GM19043 (cell line): ENCODE measurements around the gene ADAMTS10.
"Not testable (repeated sequence)": the region's sequence is repeated elsewhere in the genome, so short reads cannot be mapped to it uniquely, and the experiment has no call there.

ENCODE experiments used
- ATAC-seq: cut with Tn5 transposase; IDR thresholded peaks from one replicate; pipeline ENCODE4 v1.9.1; 2021; ENCODE audit warnings: low read depth; ENCODE audit not compliant: unreplicated experiment

Gene ADAMTS10

GRCh38 chr19:8610041-8610935, at the start of gene ADAMTS10:
ADAMTS10 (minus strand) TSS chr19:8610715; CDS start chr19:8605710, 5,005 bp downstream.
- ATAC-seq = no peak

GRCh38 chr19:8659905-8660304, 49.4 kb upstream of the ADAMTS10 start:
- ATAC-seq = no peak

GRCh38 chr19:8657869-8658268, 47.4 kb upstream of the ADAMTS10 start:
- no peak for ATAC-seq

GRCh38 chr19:8655340-8655709, 44.8 kb upstream of the ADAMTS10 start:
- ATAC-seq = no peak

DNA sequence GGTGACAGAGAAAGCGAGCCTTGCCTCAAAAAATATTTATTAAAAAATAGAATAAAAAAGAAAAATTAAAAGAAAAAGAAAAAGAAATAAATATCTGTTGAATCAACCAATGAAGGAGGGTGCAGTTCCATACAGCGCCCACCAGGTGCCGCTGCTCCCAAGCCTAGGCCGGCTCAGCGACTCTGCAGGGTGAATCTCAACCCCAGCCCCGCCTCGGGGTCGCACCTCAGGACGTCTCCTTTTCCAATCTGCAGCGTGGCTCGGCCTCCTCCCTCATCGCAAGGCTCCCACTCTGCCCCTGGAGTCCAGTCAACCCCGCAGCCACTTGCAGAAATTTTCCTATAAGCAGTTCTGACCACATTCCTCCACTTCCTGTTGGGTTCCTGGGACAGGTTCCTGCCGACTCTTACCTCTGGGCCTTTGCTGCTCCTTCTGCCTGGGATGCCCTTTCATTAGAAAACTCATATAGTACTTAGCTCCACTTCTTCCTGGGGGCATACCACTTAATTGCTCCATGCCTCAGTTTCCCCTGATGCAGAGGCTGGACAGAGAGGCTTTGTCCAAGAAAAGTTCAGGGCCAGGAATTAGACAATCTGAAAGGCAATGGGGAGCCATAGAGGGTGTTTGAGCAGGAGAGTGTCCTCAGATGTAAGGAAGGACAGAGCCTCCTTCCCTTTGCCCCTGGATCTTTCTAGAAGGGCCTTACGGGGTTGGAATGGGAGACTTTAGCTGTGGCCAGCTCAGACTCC, 44.2 kb upstream of the ADAMTS10 start:
- ATAC-seq = no peak

DNA sequence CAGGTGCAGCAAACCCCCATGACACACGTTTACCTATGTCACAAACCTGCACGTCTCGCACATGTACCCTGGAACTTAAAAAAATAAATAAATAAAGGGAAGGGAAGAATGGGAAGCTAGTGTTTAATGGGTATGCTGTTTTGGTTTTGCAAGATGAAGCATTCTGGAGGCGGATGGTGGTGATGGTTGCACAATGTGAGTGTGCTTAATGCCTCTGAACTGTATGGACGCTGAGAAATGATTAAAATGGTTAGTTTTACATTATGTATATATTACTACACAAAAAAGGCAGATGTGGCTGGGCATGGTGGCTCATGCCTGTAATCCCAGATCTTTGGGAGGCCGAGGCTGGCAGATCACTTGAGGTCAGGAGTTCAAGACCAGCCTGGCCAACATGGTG, 37.7 kb upstream of the ADAMTS10 start:
- no peak for ATAC-seq

DNA sequence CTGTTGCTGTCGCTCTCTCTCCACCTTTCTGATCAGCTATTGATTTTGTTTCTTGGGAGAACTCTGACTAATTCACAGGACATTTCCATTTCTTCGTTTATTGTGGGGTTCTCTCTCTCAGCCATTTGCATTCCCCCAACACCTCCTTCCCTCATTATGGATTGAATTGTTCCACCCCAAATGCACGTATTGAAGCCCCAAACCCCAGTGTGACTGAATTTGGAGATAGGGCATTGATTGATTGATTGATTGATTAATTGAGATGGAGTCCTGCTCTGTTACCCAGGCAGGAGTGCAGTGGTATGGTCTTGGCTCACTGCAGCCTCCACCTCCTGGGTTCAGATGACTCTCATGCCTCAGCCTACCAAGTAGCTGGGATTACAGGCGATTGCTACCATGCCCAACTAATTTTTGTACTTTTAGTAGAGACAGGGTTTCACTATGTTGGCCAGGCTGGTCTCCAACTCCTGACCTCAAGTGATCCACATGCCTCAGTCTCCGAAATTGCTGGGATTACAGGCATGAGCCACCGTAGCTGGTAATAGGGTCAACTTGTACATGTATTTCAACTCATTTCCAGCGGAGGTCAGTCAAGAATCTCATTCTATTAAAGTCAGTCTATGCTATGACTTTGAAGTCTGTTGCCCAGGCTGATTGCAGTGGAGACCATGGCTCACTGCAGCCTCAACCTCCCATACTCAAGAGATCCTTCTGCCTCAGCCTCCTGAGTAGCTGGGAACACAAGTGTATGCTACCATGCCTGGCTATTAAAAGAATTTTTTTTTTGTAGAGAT, 33.5 kb upstream of the ADAMTS10 start:
- ATAC-seq = no peak

GRCh38 chr19:8642561-8642960, 32.0 kb upstream of the ADAMTS10 start:
- no peak for ATAC-seq

GRCh38 chr19:8641908-8642547, 31.5 kb upstream of the ADAMTS10 start:
- ATAC-seq = no peak

DNA sequence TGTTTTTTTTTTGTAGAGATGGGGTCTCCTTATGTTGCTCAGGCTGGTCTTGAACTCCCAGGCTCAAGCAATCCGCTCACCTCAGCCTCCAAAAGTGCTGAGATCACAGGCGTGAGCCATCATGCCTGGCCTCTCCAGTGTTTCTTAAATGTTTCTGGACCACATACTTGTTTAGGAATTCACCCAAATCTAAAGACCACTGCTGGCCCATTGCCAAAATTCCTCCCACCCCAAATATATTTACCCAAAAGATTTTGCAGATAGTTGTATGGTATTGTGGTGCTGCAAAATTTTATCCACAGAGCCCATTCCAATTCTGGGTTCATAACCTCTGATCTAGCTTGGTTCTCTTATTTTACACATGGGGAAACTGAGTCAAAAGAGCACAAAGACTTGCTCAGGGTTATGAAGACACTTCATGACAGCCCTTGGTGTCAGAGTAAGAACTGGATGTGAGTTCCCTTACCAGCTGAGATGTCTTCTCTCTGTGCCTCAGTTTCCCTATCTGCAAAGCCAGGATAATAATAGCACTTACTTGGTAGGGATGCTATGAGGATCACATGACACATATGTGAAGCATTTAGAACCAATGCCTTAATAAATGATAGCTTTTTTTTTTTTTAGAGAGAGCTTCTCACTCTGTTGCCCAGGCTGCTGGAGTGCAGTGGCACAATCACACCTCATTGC, 30.8 kb upstream of the ADAMTS10 start:
- ATAC-seq = no peak

DNA sequence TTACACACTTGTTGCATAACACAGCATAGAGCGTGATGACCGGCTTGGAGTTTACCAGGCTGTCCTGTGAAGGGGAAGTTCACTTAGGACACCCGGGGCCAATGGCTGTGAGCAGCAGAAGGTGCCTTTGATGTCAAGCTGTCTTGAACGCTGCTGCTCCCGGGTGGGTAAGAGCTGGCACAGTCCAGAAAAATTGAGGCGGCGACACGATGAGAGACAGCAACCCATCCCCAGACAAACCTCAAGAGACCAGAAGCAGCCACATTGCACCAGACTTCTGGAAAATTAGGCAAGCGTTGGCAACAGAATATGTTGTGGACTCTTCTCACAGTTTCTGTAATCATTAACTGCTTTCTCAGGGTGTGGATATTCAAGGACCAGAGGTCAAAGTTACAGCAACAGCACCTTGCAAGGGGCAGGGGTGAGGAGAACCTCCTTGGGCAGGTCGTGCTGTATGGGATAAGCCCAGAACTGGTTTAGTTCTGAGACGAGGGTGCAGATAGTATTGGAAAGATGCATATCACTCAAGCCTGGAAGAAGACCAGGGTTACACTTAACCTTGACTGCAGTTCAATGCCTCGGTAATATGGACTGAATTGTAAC, 30.0 kb upstream of the ADAMTS10 start:
- no peak for ATAC-seq

- ATAC-seq = no peak
Measured at GRCh38 chr19:8639821-8640401, 29.4 kb upstream of the ADAMTS10 start.

DNA sequence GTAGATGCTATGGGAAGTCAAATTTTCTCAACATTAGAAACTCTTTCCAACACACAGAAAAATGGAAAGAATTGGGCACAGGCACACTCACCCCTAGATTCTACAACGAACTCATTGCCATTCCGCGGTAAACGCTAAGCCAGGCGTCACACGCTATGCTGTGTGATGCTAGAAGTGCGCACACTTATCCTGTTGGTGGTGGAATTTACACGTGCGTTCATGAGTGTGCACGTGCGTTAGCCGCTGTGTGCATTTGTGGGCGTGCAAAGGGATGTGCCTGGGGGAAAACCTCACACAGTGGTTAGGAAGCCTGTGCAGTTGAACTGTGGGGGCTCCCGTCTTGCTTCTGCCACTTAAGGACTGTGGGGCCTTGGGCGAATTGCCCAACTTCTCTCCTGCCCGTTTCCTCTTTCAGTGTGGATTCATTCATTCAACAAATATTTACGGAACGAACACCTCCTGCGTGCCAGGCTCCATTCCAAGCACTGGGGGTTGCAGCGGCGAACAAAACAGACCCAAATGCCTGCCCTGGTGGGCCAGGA, 27.6 kb upstream of the ADAMTS10 start:
- no peak for ATAC-seq

DNA sequence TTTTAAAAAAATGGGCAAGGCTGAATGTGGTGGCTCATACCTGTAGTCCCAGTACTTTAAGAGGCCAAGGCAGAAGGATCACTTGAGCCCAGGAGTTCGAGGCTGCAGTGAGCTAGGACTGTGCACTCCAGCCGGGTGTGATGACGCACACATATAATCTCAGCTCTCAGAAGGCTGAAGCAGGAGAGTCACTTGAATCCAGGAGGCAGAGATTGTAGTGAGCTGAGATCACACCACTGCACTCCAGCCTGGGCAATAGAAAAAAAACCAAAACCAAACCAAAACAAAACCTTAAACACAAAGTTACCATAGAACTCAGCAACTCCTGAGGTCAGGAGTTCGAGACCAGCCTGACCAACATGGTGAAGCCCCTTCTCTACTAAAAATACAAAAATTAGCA, 26.6 kb upstream of the ADAMTS10 start:
- not testable (repeated sequence) for ATAC-seq

GRCh38 chr19:8635422-8635821, 24.9 kb upstream of the ADAMTS10 start:
- ATAC-seq = no peak

GRCh38 chr19:8631425-8631819, 20.9 kb upstream of the ADAMTS10 start:
- ATAC-seq = no peak

DNA sequence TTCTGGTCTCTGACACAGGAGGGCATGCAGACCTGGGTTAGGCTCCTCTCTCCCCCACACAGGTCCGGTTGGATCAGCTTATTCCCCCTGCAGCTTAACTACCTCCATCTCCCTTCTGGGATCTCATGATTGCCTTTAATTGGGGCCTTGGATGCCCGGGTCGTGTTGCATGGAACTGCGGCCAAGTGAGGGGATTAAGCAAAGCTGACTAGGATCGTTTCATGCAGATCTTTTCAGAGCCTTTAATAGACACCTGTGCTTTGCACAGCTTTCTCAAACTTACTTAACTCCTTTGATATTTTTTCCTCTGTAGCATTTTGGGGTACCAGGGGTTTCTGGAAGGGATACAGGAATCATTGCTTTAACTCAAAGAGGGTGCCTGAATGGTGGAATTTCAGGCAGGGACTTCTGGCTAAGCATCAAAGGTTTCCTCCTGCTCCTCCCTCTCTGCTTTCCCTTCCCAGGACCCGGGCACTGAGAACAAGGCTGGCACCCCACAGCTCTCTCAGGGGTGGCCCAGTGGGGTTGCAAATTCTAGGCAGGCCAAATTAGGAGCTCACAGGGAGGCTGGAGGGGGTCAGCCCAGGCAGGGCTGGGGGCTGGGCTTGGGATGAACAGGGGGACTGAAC, 20.4 kb upstream of the ADAMTS10 start:
- ATAC-seq = no peak

GRCh38 chr19:8629996-8630683, 19.6 kb upstream of the ADAMTS10 start, which contains the start of gene NFILZ:
NFILZ (plus strand) TSS chr19:8630633; CDS start chr19:8676766, 46,133 bp downstream.
- no peak for ATAC-seq
